BJ (cell line): ENCODE measurements around the gene RAB35. TPM values are rescaled to one million over a fixed set of nuclear protein-coding genes. Genes with fewer than 3 reads are reported as not detected.

Experiments used
- CTCF ChIA-PET: fragments of 350-600 bp; formaldehyde crosslinking; extraction: SDS; loops from one replicate; lab custom pipeline; 2021; ENCODE audit warnings: antibody characterized with exemption, inconsistent platforms; lab: Yijun Ruan, JAX
- POLR2A ChIA-PET: fragments of 300-600 bp; sonication (Branson Sonifier 250); formaldehyde crosslinking; extraction: SDS; loops from one replicate; lab custom pipeline; 2021; ENCODE audit warnings: antibody characterized with exemption; lab: Charles Lee
- DNase-seq: peaks from one replicate; pipeline ENCODE4 v3.0.0-alpha.2; 2011; ENCODE audit warnings: low read depth
- H3K27me3 ChIP-seq: 2 replicates; pipeline ENCODE4 v1.6.0; 2011; ENCODE audit warnings: low read length; ENCODE audit not compliant: control insufficient read depth, insufficient read depth
- H3K36me3 ChIP-seq: 2 replicates; pipeline ENCODE4 v1.5.1; 2011; ENCODE audit warnings: low read length; ENCODE audit not compliant: control insufficient read depth, insufficient read depth
- H3K4me3 ChIP-seq: 2 replicates; pipeline ENCODE4 v1.5.1; 2011; ENCODE audit warnings: low read depth, mild to moderate bottlenecking, control low read depth, low read length
- CTCF ChIP-seq: IDR thresholded peaks from 2 replicates; pipeline ENCODE4 v1.5.1; 2011; ENCODE audit warnings: low read depth, mild to moderate bottlenecking, control low read depth, inconsistent platforms, low read length, moderate library complexity; ENCODE audit not compliant: insufficient read depth
- polyA plus RNA-seq: library from polyadenylated mRNA; depleted of rRNA; stranded (reverse); fragments of >200 nt; gene quantifications from 2 replicates; pipeline ENCODE4 v1.2.3, GENCODE V29; 2011

The RAB35 gene
- polyA plus RNA-seq, 1 experiment = 50.3 TPM

GRCh38 chr12:120093336-120093591, 23.3 kb downstream of the RAB35 start:
- DNase-seq = no peak
- CTCF ChIA-PET = no interaction called here
- POLR2A ChIA-PET = no interaction called here

GRCh38 chr12:120092551-120093335, 23.8 kb downstream of the RAB35 start:
- no peak for TF ChIP-seq CTCF
- H3K36me3 ChIP-seq = peaks cover 19% of the 10 kb centered on the region
- ChIA-PET POLR2A (no interaction called here), CTCF (no interaction called here)
- H3K4me3 ChIP-seq = no peak overlapping the region
- no peaks in the 10 kb centered on the region for H3K27me3 ChIP-seq
- DNase-seq = no peak

More at GRCh38 chr12:120093336-120093591, 23.3 kb downstream of the RAB35 start:
- no peak for TF ChIP-seq CTCF
- peaks cover 22% of the 10 kb centered on the region for H3K36me3 ChIP-seq
- no peak overlapping the region for H3K4me3 ChIP-seq
- no peaks in the 10 kb centered on the region for H3K27me3 ChIP-seq

DNA sequence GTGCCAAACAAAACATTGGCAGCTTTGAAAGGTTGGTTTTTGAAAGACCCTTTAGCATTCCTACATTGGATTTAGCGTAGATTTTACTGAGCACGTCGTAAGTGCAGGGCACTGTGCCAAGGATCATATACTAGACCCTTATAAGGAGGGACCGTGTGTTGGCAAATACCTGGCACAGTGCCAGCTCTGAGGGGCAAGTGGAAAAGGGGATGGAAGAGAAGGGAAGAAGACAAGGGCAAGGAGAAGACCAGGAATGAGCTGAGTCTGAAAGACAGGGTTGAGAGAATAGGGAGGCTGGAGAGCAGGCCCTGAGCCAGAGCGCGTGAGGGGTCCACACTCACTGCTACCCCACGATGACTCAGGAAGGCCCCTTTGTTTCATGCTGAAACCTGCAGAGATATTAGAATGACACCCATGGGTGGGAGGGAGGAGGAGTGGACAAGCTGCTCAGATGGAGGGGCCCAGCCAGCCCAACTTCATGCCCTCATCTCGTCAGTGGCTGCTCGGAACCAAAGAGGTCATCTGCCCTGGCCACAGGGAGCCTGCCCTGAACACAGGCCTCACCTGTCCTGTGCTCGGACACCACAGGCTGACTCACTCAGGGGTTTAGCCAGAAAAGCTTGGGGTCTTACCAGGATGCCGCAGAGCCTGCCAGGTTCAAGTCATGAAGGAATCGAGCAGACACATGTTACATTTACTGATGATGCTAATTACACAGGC, 25.0 kb downstream of the RAB35 start:
- Histone ChIP-seq H3K4me3 (no peak overlapping the region), H3K27me3 (no peaks in the 10 kb centered on the region), H3K36me3 (peaks cover 14% of the 10 kb centered on the region)
- DNase-seq = no peak
- CTCF ChIA-PET = no interaction called here
- POLR2A ChIA-PET = no interaction called here
- TF ChIP-seq CTCF = no peak

DNA sequence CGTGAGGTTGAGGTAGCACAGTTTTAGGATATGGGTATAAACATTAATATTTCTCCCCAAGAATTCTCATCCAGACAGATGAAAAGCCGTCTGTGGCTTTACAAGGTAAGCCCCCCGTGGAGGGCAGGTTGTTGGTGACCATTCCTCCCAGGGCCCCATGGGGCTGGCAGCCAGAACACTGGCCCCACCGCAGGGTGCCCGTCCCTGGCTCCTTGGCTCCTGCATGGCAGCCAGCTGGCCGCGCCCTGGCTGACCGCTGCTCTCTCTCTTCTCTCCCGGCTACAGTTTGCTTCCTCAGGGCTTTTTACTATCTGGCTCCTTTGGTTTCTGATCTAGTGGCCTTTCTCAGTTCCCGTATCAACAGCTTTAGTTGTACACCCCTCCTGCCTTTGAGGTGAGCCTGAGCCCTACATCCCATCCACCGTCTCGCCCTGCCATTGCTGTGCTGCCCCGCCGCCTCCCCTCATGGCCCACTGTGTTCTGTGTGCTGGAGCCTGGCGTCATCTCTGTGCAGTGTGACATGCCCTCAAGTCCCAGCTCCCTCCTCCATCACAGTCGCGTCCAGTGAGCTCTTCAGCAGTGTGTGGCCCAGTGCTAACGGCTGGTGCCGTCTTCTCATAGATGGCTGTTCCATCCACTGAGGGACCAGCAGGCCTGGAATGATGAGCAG, 25.8 kb downstream of the RAB35 start:
- POLR2A ChIA-PET = no interaction called here
- CTCF ChIA-PET = no interaction called here
- Histone ChIP-seq H3K27me3 (no peaks in the 10 kb centered on the region), H3K4me3 (no peak overlapping the region), H3K36me3 (peaks cover 11% of the 10 kb centered on the region)
- TF ChIP-seq CTCF = no peak
- DNase-seq = no peak

DNA sequence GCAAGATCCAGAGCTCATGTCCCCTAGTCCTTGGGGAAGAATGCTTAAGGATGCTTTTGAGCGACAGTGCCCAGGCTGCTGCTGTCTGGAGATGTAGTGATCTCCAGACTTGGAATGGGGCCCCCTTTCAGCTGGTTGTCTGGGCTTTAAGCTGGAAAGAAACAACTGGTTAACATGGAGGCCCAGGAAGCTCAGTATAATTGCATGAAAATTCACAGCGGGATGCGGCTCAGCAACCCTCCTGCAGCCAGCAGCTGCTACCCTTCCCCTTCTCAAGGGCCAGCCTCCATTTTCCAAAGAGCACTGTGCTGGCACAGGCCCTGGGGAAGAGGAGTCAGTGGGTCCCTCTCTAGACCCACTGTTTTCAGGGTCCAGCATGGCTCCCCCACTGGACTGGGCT, 26.3 kb downstream of the RAB35 start:
- DNase-seq = no peak
- POLR2A ChIA-PET = no interaction called here
- H3K27me3 ChIP-seq = no peaks in the 10 kb centered on the region
- H3K4me3 ChIP-seq = no peak overlapping the region
- CTCF ChIA-PET = interaction anchor here (0.7 kb wide), 1 partner anchor 12 kb away, joined by 3 read pairs; no protein-coding TSS in a partner anchor
- H3K36me3 ChIP-seq = peaks cover 11% of the 10 kb centered on the region
- no peak for TF ChIP-seq CTCF
